Urothelium cell line (cell line): ENCODE data around the gene IL34.

Experiments
- DNase-seq: peaks from one replicate; pipeline ENCODE4 v3.0.0; 2011; ENCODE audit warnings: low spot score, mixed read lengths
- FAIRE-seq: peaks from 2 replicates; lab custom pipeline; 2011; peaks lifted over from hg19 to GRCh38; lab: Jason Lieb, UNC

IL34 gene

DNA sequence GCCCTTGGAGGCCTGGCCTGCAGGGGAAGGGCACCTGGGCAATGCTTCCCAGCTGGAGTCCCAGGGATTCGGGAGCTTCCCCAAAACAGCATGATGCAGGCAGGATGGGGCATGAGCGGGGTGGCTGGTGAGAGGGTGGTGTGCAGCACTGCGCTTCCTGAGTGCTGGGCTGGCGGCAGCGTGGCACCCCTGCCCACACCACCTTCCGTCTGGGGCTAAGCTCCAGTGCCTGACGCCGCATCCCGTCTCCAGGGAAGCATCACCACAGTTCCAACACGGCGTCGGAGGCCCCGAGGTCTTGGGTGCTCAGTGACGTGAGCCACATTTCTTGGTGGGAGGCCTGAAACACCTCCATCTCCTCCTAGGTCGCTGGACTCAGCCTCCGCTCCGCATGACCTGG lies 53.3 kb downstream of the IL34 start:
- FAIRE-seq (no peak), DNase-seq (no peak)

DNA sequence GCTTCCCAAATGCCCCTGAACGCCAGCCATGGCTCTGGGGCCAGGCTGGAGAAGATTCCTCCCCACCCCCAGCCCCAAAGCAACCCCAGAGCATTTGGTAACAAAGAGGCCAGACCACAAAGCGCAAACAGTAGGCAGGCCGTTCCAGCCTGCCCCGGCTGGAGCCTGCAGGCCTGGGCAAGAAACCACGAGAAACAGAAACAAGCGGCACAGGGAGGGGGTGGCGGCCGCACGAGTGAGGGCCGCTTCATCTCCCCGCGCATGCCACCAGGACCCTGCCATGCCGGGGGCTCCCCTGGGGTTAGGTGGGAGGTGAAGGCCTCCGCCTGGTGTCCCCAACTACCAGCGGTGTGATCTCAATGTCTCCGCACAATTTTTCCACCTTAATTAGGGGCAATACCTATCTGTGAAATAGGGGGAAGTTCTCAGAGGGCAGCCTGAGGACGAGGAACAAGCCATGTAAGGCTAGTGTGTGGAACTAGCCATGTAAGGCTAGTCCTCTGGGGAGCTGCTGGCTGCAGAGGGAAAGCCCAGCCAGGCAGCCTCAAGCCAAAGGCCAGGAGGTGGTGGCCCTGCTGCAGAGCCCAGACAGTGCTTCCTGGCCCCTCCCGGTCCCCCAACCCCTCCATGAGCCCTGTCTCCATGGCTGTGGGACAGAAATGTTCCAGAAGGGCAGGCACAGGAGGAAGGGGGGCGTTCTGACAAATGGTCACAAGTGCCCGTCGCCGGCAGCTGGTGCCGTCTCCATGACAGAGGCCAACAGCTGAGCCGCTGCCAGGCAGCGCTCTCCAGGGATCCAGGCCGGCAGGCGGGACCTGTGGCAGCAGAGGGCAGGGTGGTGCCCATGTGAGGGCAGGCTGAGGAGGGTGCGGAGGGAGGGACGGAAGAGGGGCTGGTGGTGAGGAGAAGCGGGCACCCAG lies 54.0 kb downstream of the IL34 start:
- DNase-seq (no peak), FAIRE-seq (no peak)

DNA sequence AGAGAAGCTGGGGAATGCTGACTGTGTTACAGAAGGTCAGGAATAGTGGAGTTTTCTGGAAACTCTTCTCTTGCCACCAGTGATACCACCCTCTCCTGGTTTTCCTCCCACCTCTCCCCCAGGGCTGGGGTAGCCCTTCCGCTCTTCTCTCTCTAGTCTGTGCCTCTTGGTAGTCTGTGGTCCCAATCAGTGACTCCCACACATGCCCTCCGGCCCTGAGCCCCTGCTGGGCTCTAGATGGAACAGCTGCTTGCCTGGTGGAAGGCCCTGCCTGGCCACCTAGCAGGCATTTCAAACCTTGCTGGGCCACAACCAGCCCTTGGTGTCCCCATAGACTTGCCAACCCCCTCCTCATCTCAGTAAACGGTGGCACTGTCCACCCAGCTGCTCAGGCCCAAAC lies 54.7 kb downstream of the IL34 start:
- no peak for FAIRE-seq
- no peak for DNase-seq

- DNase-seq (no peak), FAIRE-seq (no peak)
These were observed 55.2 kb downstream of the IL34 start for GRCh38 chr16:70701596-70701995.

DNA sequence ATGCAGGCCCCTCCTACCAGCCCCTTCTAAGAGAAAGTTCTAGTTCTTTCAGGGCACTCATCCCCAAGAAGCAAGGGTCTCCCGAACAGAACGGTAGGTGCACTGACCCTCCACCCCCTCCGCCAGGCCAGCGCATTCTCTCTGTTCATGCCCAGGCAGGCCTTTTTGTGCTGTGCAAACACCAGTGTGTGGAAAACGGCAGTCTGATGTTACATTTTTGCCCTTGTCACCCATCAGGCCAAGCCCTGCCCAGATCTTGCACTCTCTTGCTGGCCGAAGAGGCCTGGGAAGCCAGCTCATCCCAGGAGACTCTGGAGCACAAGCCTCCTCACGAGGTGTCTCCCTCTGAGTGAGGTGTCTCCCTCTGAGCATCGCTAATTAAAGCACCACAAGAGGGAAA lies 55.6 kb downstream of the IL34 start:
- DNase-seq, result no peak
- FAIRE-seq, result no peak

DNA sequence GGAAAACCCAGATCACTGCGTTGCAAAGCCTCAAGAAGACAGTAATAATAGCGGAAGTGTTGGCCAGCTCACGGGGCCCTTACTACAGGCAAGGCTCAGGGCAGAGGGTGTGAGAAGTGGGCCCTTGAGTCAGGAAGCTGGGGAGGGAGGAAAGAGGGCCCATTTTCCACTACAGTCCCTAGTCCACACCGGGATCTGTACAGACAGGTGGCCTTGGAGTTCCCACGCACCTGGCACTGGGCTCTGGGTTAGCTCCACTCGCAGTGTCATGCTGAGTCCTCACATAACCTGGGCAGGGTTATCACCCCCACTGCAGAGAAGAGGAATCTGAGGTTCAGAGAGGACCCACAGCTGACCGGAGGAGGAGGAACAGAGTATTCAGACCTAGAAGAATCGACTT lies 56.3 kb downstream of the IL34 start:
- no peak for DNase-seq

GRCh38 chr16:70703041-70703834 lies 56.9 kb downstream of the IL34 start:
- FAIRE-seq (no peak), DNase-seq (peak; percentile 42)

More for the DNA sequence above, 56.3 kb downstream of the IL34 start:
- no peak for FAIRE-seq

GRCh38 chr16:70703835-70704381 lies 57.5 kb downstream of the IL34 start:
- FAIRE-seq, result peak; percentile 44

DNA sequence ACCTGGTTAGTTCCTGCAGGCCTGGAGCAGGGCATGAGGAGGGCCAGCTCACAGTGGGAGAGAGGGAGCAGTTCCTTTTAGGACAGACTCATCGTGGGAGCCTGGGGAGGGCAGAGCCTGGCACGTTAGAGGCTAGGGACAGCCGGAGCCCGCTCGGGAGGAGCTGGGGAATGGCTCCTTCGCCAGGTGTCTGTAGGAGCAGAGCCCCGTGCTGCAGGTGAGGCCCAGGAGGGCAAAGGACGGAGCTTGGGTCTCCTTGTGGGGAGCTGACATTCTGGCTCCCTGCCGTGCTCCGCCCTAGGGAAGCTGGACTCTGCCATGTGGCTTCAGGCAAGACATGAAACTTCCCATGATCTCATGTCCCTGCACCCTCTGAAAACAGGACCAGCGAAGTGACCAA lies 58.2 kb downstream of the IL34 start:
- FAIRE-seq, result no peak
- DNase-seq, result no peak

More at GRCh38 chr16:70703835-70704381, 57.5 kb downstream of the IL34 start:
- no peak for DNase-seq

- no peak for DNase-seq
- FAIRE-seq, result no peak
These were observed 58.7 kb downstream of the IL34 start for GRCh38 chr16:70705056-70705455.

- FAIRE-seq, result peak; percentile 27
- peak; percentile 57 for DNase-seq
These were observed 60.6 kb downstream of the IL34 start for GRCh38 chr16:70706948-70707465.

GRCh38 chr16:70708366-70709246 lies 62.2 kb downstream of the IL34 start:
- DNase-seq (no peak), FAIRE-seq (no peak)

DNA sequence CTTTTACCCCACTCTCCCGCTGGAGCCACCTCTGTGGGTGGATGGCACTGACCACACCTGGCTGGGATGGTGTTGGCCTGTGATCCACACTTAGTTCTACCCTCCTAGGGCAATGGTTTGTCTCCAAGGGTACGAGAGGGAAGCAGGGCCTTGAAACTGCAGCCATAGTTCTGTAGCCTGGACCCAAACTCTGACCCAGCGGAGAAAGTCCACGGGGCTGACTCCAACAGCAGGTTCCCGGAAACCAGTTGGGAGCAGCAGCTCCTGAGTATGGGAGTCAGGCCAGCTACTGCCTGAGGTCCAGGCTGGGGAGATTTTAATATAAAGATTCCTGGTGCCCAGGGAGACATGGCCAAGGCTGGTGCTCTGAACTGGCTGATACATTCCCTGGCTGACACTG lies 63.1 kb downstream of the IL34 start:
- FAIRE-seq (no peak), DNase-seq (no peak)

- no peak for FAIRE-seq
These were observed 63.6 kb downstream of the IL34 start for GRCh38 chr16:70709942-70710341.

More at GRCh38 chr16:70709942-70710341, 63.6 kb downstream of the IL34 start:
- no peak for DNase-seq
